Caco-2 (cell line): ENCODE results near the gene DCUN1D1. TPM values are rescaled to one million over a fixed set of nuclear protein-coding genes. Genes with fewer than 3 reads are reported as not detected.

Source experiments
- BruUV-seq: library from RNA; stranded (reverse); fragments of 400-500 nt; replicated peaks from 2 replicates; lab custom pipeline; 2021; lab: Mats Ljungman, UMichigan
- CTCF ChIA-PET: fragments of 300-600 bp; sonication (Branson Sonifier 250); formaldehyde crosslinking; loops from one replicate; lab custom pipeline; 2022; ENCODE audit warnings: antibody characterized with exemption; lab: Charles Lee
- POLR2A ChIA-PET: fragments of 300-600 bp; sonication (Branson Sonifier 250); formaldehyde crosslinking; loops from one replicate; lab custom pipeline; 2022; ENCODE audit warnings: antibody characterized with exemption; lab: Charles Lee
- DNase-seq, 2 experiments: peaks; one replicate each; pipeline versions ENCODE4 v3.0.0 to v3.0.0-alpha.2; 2020 to 2022
- H3K27me3 ChIP-seq: replicated peaks from 2 replicates; pipeline ENCODE4 v1.6.0; 2011; ENCODE audit warnings: low read length; ENCODE audit not compliant: control insufficient read depth, insufficient read depth
- H3K36me3 ChIP-seq: 2 replicates; pipeline ENCODE4 v1.5.1; 2011; ENCODE audit warnings: low read length; ENCODE audit not compliant: control insufficient read depth, insufficient read depth
- H3K4me1 ChIP-seq: fragments of 250-450 bp; sonication (Bioruptor Pico); 2 replicates; pipeline ENCODE4 v1.5.1; 2020; ENCODE audit warnings: mild to moderate bottlenecking
- H3K4me3 ChIP-seq: 2 replicates; pipeline ENCODE4 v1.5.1; 2011; ENCODE audit warnings: low read depth, mild to moderate bottlenecking, control low read depth, low read length
- H3K9me3 ChIP-seq: fragments of 250-450 bp; sonication (Bioruptor Pico); 2 replicates; pipeline ENCODE4 v1.5.1; 2020; ENCODE audit warnings: mild to moderate bottlenecking, moderate library complexity
- H3K27ac Mint-ChIP-seq: one replicate; pipeline ENCODE4 v1.8.0; 2022; ENCODE audit warnings: mixed read lengths; ENCODE audit not compliant: unreplicated experiment
- H3K27me3 Mint-ChIP-seq: one replicate; pipeline ENCODE4 v1.8.0; 2022; ENCODE audit warnings: mixed read lengths; ENCODE audit not compliant: insufficient read depth, unreplicated experiment
- H3K36me3 Mint-ChIP-seq: one replicate; pipeline ENCODE4 v1.8.0; 2022; ENCODE audit warnings: mild to moderate bottlenecking, mixed read lengths; ENCODE audit not compliant: insufficient read depth, unreplicated experiment
- H3K4me1 Mint-ChIP-seq: one replicate; pipeline ENCODE4 v1.8.0; 2022; ENCODE audit warnings: low read depth, mixed read lengths; ENCODE audit not compliant: unreplicated experiment
- H3K4me3 Mint-ChIP-seq: one replicate; pipeline ENCODE4 v1.8.0; 2022; ENCODE audit warnings: mild to moderate bottlenecking, moderate library complexity, mixed read lengths; ENCODE audit not compliant: unreplicated experiment
- H3K9me3 Mint-ChIP-seq: one replicate; pipeline ENCODE4 v1.8.0; 2022; ENCODE audit warnings: mixed read lengths; ENCODE audit not compliant: unreplicated experiment
- intact Hi-C: fragments of 100-400 bp; cut with micrococcal nuclease; formaldehyde crosslinking; loops from one replicate; pipeline ENCODE4 v1.10.0; 2022; ENCODE audit not compliant: unreplicated experiment
- total RNA-seq: library from RNA; stranded (reverse); gene quantifications from 2 replicates; pipeline ENCODE4 v1.2.3, GENCODE V29; 2022
- TF ChIP-seq, protein P1 (sequence below), 2 experiments: fragments of 200-600 bp in 1 of 2; IDR thresholded peaks; 1 replicate in 1 of 2; 2 replicates in 1 of 2; pipeline versions ENCODE4 v1.5.1 to v1.8.0; 2011 to 2022; ENCODE audit warnings: antibody characterized with exemption in 1 of 2, control low read depth in 1 of 2, inconsistent platforms in 1 of 2, low read depth in 1 of 2, low read length in 1 of 2, mild to moderate bottlenecking in 1 of 2, moderate library complexity in 1 of 2; ENCODE audit not compliant: insufficient read depth in 1 of 2, severe bottlenecking in 1 of 2, unreplicated experiment in 1 of 2

The DCUN1D1 gene
- total RNA-seq, 1 experiment from 2014 or later, result 51.2 TPM

DNA sequence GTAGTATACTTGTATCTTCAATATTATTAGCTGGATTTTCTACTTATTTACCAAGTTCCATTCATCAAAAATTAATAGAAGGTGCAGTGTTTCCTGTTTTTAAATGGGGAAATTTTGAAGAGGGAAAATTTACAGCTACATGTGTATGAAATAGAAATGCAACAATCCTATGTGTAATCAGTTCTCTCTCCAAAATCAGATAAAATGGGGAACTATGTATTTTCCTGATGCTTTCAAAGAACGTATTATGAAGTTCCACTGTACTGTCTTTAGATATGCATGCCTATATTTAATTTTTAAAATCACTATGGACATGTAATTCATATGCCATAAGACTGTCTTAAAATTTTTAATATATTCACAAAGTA is 43.4 kb downstream of the DCUN1D1 start:
- Mint-ChIP-seq H3K4me3 (no peak overlapping the region), H3K9me3 (no peaks in the 10 kb centered on the region), H3K36me3 (no peaks in the 10 kb centered on the region), H3K27ac (no peak overlapping the region), H3K27me3 (no peaks in the 10 kb centered on the region), H3K4me1 (no peaks in the 10 kb centered on the region)
- POLR2A ChIA-PET, result no interaction called here
- CTCF ChIA-PET, result no interaction called here
- Histone ChIP-seq H3K4me1 (no peaks in the 10 kb centered on the region), H3K36me3 (no peaks in the 10 kb centered on the region), H3K27me3 (no peaks in the 10 kb centered on the region), H3K4me3 (no peak overlapping the region), H3K9me3 (peaks cover 10% of the 10 kb centered on the region; the same call in 1 of the 2 replicates)
- no TSS peak for BruUV-seq
- intact Hi-C loops, result no loop called here
- no peak for DNase-seq
- TF ChIP-seq, protein P1, sequence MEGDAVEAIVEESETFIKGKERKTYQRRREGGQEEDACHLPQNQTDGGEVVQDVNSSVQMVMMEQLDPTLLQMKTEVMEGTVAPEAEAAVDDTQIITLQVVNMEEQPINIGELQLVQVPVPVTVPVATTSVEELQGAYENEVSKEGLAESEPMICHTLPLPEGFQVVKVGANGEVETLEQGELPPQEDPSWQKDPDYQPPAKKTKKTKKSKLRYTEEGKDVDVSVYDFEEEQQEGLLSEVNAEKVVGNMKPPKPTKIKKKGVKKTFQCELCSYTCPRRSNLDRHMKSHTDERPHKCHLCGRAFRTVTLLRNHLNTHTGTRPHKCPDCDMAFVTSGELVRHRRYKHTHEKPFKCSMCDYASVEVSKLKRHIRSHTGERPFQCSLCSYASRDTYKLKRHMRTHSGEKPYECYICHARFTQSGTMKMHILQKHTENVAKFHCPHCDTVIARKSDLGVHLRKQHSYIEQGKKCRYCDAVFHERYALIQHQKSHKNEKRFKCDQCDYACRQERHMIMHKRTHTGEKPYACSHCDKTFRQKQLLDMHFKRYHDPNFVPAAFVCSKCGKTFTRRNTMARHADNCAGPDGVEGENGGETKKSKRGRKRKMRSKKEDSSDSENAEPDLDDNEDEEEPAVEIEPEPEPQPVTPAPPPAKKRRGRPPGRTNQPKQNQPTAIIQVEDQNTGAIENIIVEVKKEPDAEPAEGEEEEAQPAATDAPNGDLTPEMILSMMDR (IDR thresholded peaks at IDR 0.05; ENCODE audit: insufficient read depth in 1 of 2, low read depth in 1 of 2, low read length in 1 of 2, severe bottlenecking in 1 of 2, unreplicated experiment in 1 of 2), result no peak

DNA sequence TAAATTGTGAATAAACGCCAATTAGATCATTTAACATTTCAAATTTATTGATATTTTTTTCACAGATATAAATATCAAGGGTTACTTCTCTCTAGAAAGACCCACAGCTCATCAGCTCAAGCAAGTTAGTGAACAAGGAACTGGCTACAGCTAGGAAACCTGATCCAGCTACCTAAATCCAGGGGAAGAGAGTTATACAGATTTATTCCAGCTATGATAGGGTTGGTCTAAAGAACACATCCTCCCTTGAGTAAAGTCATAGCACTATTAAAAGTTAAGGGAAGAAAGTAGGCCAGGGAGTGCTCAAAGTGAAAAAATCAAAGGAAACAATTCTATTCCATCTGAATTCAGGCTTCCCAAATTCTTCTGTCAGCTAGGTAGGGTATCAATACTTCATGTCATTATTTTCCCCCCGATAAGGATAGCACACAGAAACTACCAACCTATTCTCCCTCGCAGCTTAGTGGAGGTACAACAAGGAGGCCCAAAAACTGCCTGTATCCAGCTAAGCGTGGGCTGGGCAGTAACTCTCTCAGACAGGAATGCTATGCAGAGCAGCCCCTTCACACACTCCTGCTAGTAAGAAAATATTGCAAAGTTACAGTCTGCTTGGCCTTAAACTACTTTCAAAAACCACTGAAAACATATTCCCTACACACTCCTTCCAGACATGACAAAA is 44.0 kb downstream of the DCUN1D1 start:
- Mint-ChIP-seq H3K4me3 (no peak overlapping the region), H3K27ac (no peak overlapping the region)

DNA sequence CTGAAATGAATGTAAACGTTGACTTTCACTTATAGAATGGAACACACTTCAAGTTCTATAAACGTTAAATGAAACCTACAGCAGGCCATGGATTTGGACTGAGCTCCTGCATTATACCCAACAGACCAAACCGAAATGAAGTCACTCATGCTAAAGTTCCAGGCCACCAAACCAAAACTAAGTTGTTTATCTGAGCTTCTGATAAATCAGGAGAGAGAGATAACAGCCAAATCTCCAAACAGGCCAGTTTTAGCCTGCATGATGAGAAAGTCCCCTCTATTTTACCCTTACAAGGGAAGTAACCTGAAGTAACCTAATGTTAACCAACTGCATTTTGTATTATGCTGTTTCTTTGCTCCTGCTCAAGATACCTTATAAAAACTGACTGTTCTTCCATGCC is 44.5 kb downstream of the DCUN1D1 start:
- TF ChIP-seq, protein P1 (IDR thresholded peaks at IDR 0.05; ENCODE audit: insufficient read depth in 1 of 2, low read depth in 1 of 2, low read length in 1 of 2, severe bottlenecking in 1 of 2, unreplicated experiment in 1 of 2), result no peak
- no peaks in the 10 kb centered on the region for H3K36me3 Mint-ChIP-seq
- no TSS peak for BruUV-seq
- Histone ChIP-seq H3K4me3 (no peak overlapping the region), H3K27me3 (no peaks in the 10 kb centered on the region), H3K36me3 (no peaks in the 10 kb centered on the region), H3K9me3 (peaks cover 10% of the 10 kb centered on the region; the same call in 1 of the 2 replicates), H3K4me1 (no peaks in the 10 kb centered on the region)
- POLR2A ChIA-PET, result no interaction called here
- H3K4me1 Mint-ChIP-seq, result no peaks in the 10 kb centered on the region
- DNase-seq, result no peak
- intact Hi-C loops, result no loop called here
- H3K27ac Mint-ChIP-seq, result no peak overlapping the region
- H3K4me3 Mint-ChIP-seq, result no peak overlapping the region
- CTCF ChIA-PET, result no interaction called here
- H3K9me3 Mint-ChIP-seq, result no peaks in the 10 kb centered on the region
- no peaks in the 10 kb centered on the region for H3K27me3 Mint-ChIP-seq

More for the DNA sequence above, 44.0 kb downstream of the DCUN1D1 start:
- no TSS peak for BruUV-seq
- Mint-ChIP-seq H3K4me1 (no peaks in the 10 kb centered on the region), H3K9me3 (no peaks in the 10 kb centered on the region), H3K36me3 (no peaks in the 10 kb centered on the region), H3K27me3 (no peaks in the 10 kb centered on the region)
- Histone ChIP-seq H3K4me1 (no peaks in the 10 kb centered on the region), H3K9me3 (peaks cover 10% of the 10 kb centered on the region; the same call in 1 of the 2 replicates), H3K36me3 (no peaks in the 10 kb centered on the region), H3K27me3 (no peaks in the 10 kb centered on the region), H3K4me3 (no peak overlapping the region)
- TF ChIP-seq, protein P1 (IDR thresholded peaks at IDR 0.05; ENCODE audit: insufficient read depth in 1 of 2, low read depth in 1 of 2, low read length in 1 of 2, severe bottlenecking in 1 of 2, unreplicated experiment in 1 of 2), result no peak
- ChIA-PET POLR2A (no interaction called here), CTCF (no interaction called here)
- DNase-seq, result no peak
- intact Hi-C loops, result no loop called here
